Kidney (tissue), 14 donors: ENCODE measurements around the gene SCN11A. TPM values are rescaled to one million over a fixed set of nuclear protein-coding genes. Genes with fewer than 3 reads are reported as not detected.

ENCODE experiments used
- DNase-seq, 5 donors: peaks; one replicate each; pipeline ENCODE4 v3.0.0-alpha.2; 2013 to 2020
- FAIRE-seq: peaks from 2 replicates; lab custom pipeline; 2012; peaks lifted over from hg19 to GRCh38; lab: Jason Lieb, UNC
- H3K27ac ChIP-seq, 2 donors: one replicate each; pipeline ENCODE4 v1.7.0; 2013; ENCODE audit warnings: low read depth in 2 of 2, low read length in 2 of 2, inconsistent platforms in 1 of 2
- H3K27me3 ChIP-seq: one replicate; pipeline ENCODE4 v1.7.1; 2013; ENCODE audit warnings: low read length, inconsistent platforms; ENCODE audit not compliant: control insufficient read depth, insufficient read depth
- H3K36me3 ChIP-seq, 3 donors: one replicate each; pipeline versions ENCODE4 v1.7.0 to v1.7.1; 2013; ENCODE audit warnings: low read length in 3 of 3, control low read depth in 1 of 3, inconsistent platforms in 1 of 3; ENCODE audit not compliant: insufficient read depth in 3 of 3, control insufficient read depth in 2 of 3
- H3K4me1 ChIP-seq, 3 donors: one replicate each; pipeline versions ENCODE4 v1.7.0 to v1.7.1; 2013; ENCODE audit warnings: low read length in 3 of 3, inconsistent platforms in 1 of 3, low read depth in 1 of 3; ENCODE audit not compliant: control insufficient read depth in 2 of 3, insufficient read depth in 2 of 3
- H3K4me3 ChIP-seq, 3 donors: one replicate each; pipeline versions ENCODE4 v1.7.0 to v1.8.1; 2013; ENCODE audit warnings: low read length in 3 of 3, control low read depth in 1 of 3, inconsistent platforms in 1 of 3
- H3K9ac ChIP-seq, 3 donors: one replicate each; pipeline versions ENCODE4 v1.7.0 to v1.7.1; 2013; ENCODE audit warnings: low read length in 3 of 3, control low read depth in 1 of 3, inconsistent platforms in 1 of 3
- H3K9me3 ChIP-seq, 3 donors: one replicate each; pipeline versions ENCODE4 v1.7.0 to v1.7.1; 2013; ENCODE audit warnings: low read length in 3 of 3, control low read depth in 1 of 3, inconsistent platforms in 1 of 3; ENCODE audit not compliant: control insufficient read depth in 2 of 3, insufficient read depth in 1 of 3
- intact Hi-C: fragments of 100-400 bp; cut with DNase I; formaldehyde crosslinking; loops from one replicate; pipeline ENCODE4 v1.11.1; 2022
- polyA plus RNA-seq: library from polyadenylated mRNA; stranded (reverse); fragments of 350-450 nt; fragmentation: Illumina TruSeq; extraction: RNeasy Lipid Tissue Mini Kit (QIAGEN cat#74804); gene quantifications from one replicate; pipeline ENCODE4 v1.2.3, GENCODE V29; 2014; ENCODE audit warnings: low read depth, low replicate concordance; ENCODE audit not compliant: insufficient read depth
- total RNA-seq: library from RNA; stranded (reverse); fragmentation: NEBNext Ultra II Directional; extraction: Animal tissue kit (Norgen Biotek cat#: 25700); gene quantifications from one replicate; pipeline ENCODE4 v1.2.1, GENCODE V29; 2021
- TF ChIP-seq, protein P1 (sequence below): IDR thresholded peaks from 3 replicates; pipeline ENCODE4 v1.5.1; 2012; ENCODE audit warnings: mild to moderate bottlenecking, moderate library complexity, borderline replicate concordance; ENCODE audit not compliant: insufficient read depth; ENCODE audit errors: extremely low read depth
- donor health status: control.
- donor health status: control.
- donor health status: control.
- donor health status: control.
- donor health status: control.
- donor health status: DM: yes; HTN: yes; CAD: no.
- donor health status: Normal renal cell carcinoma (clear cell type).

Gene SCN11A
- total and polyA plus RNA-seq, 2 donors from 2014 or later = 0.17 to 0.25 TPM

GRCh38 chr3:39079530-39079929, 27.8 kb upstream of the SCN11A start:
- intact Hi-C loops = no loop called here
- no peak overlapping the region for H3K9ac ChIP-seq
- TF ChIP-seq, protein P1, sequence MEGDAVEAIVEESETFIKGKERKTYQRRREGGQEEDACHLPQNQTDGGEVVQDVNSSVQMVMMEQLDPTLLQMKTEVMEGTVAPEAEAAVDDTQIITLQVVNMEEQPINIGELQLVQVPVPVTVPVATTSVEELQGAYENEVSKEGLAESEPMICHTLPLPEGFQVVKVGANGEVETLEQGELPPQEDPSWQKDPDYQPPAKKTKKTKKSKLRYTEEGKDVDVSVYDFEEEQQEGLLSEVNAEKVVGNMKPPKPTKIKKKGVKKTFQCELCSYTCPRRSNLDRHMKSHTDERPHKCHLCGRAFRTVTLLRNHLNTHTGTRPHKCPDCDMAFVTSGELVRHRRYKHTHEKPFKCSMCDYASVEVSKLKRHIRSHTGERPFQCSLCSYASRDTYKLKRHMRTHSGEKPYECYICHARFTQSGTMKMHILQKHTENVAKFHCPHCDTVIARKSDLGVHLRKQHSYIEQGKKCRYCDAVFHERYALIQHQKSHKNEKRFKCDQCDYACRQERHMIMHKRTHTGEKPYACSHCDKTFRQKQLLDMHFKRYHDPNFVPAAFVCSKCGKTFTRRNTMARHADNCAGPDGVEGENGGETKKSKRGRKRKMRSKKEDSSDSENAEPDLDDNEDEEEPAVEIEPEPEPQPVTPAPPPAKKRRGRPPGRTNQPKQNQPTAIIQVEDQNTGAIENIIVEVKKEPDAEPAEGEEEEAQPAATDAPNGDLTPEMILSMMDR = no peak
- no peak overlapping the region for H3K27ac ChIP-seq
- H3K27me3 ChIP-seq = no peaks in the 10 kb centered on the region
- H3K9me3 ChIP-seq = no peaks in the 10 kb centered on the region
- H3K36me3 ChIP-seq = peaks cover 10 to 31% (median 21%) of the 10 kb centered on the region in 3 donors
- FAIRE-seq (no peak), DNase-seq (no peak)
- H3K4me1 ChIP-seq = no peaks in the 10 kb centered on the region
- H3K4me3 ChIP-seq = no peak overlapping the region

DNA sequence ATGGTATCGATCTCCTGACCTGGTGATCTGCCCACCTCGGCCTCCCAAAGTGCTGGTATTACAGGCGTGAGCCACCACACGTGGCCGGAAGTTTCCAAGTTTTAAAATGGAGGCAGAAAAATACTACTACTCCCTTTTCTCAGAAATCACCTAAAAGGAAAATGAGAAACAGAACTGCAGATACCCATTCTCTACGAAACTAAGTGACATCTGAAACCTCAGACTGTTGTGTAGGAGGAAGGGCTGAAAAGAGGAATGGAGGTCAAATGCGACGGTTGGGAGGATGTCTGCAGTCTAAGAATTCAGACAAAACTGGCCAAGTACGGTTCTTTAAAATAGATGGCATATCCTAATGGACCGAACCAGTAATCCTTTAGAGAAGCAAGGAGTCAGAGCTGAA, 24.2 kb upstream of the SCN11A start:
- DNase-seq (no peak), FAIRE-seq (no peak)
- H3K4me3 ChIP-seq = no peak overlapping the region
- H3K27me3 ChIP-seq = no peaks in the 10 kb centered on the region
- no peaks in the 10 kb centered on the region for H3K4me1 ChIP-seq
- H3K36me3 ChIP-seq = peaks cover 13 to 54% (median 28%) of the 10 kb centered on the region in 3 donors
- H3K27ac ChIP-seq = no peak overlapping the region
- intact Hi-C loops = no loop called here
- TF ChIP-seq, protein P1 = no peak
- no peak overlapping the region for H3K9ac ChIP-seq
- H3K9me3 ChIP-seq = no peaks in the 10 kb centered on the region

- Histone ChIP-seq H3K4me1 (no peaks in the 10 kb centered on the region), H3K4me3 (no peak overlapping the region), H3K27ac (no peak overlapping the region), H3K9ac (no peak overlapping the region), H3K9me3 (no peaks in the 10 kb centered on the region), H3K27me3 (no peaks in the 10 kb centered on the region), H3K36me3 (peaks cover 9 to 39% (median 19%) of the 10 kb centered on the region in 3 donors)
- DNase-seq = no peak
- TF ChIP-seq, protein P1 = no peak
- intact Hi-C loops = no loop called here
- no peak for FAIRE-seq
Observed at GRCh38 chr3:39068556-39068955, 16.8 kb upstream of the SCN11A start.

GRCh38 chr3:39067286-39067685, 15.5 kb upstream of the SCN11A start:
- Histone ChIP-seq H3K9me3 (no peaks in the 10 kb centered on the region), H3K27ac (no peak overlapping the region), H3K27me3 (no peaks in the 10 kb centered on the region), H3K4me3 (no peak overlapping the region), H3K9ac (no peak overlapping the region), H3K36me3 (peaks cover 7 to 29% (median 13%) of the 10 kb centered on the region in 3 donors), H3K4me1 (peaks cover 0 to 3% (median 0%) of the 10 kb centered on the region in 3 donors)
- TF ChIP-seq, protein P1 = no peak
- intact Hi-C loops = no loop called here
- FAIRE-seq (no peak), DNase-seq (no peak)
